ENCODE results near the gene PPP1R27. TPM values are rescaled to one million over a fixed set of nuclear protein-coding genes. Genes with fewer than 3 reads are reported as not detected.

PPP1R27 gene
- total and polyA plus RNA-seq, 11 donors, result not detected

GRCh38 chr17:81863123-81863675, 28.3 kb upstream of the PPP1R27 start:
- no peaks in the 10 kb centered on the region for H3K9me3 ChIP-seq
- H3K27ac ChIP-seq, result peak overlapping the region in 2 of 12 donors; percentile 11 to 95
- no peaks in the 10 kb centered on the region for H3K27me3 ChIP-seq
- 77 to 81% (median 79%) methylated on average over 6 of the region's 6 CpGs for WGBS, 4 donors
- peaks cover 0 to 40% (median 15%) of the 10 kb centered on the region in 9 donors for H3K36me3 ChIP-seq
- peaks cover 11 to 67% (median 56%) of the 10 kb centered on the region in 12 donors for H3K4me1 ChIP-seq
- TF ChIP-seq, protein P1, sequence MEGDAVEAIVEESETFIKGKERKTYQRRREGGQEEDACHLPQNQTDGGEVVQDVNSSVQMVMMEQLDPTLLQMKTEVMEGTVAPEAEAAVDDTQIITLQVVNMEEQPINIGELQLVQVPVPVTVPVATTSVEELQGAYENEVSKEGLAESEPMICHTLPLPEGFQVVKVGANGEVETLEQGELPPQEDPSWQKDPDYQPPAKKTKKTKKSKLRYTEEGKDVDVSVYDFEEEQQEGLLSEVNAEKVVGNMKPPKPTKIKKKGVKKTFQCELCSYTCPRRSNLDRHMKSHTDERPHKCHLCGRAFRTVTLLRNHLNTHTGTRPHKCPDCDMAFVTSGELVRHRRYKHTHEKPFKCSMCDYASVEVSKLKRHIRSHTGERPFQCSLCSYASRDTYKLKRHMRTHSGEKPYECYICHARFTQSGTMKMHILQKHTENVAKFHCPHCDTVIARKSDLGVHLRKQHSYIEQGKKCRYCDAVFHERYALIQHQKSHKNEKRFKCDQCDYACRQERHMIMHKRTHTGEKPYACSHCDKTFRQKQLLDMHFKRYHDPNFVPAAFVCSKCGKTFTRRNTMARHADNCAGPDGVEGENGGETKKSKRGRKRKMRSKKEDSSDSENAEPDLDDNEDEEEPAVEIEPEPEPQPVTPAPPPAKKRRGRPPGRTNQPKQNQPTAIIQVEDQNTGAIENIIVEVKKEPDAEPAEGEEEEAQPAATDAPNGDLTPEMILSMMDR (IDR thresholded peaks at IDR 0.05), result no peak
- no peak for TF ChIP-seq POLR2A (IDR thresholded peaks at IDR 0.05)
- DNase-seq, result no peak
- no peak for ATAC-seq
- no peak overlapping the region for H3K4me3 ChIP-seq
- intact Hi-C loops (cut with DNase I), result loop anchor here in 2 of 10 donors (10.0 kb wide), 2 partner anchors 162 to 348 kb away; partner anchors contain the start of genes ACTG1 (in 1 of the 2), CENPX (in 1 of the 2) and LRRC45 (in 1 of the 2)

GRCh38 chr17:81860756-81861568, 26.1 kb upstream of the PPP1R27 start:
- 0% methylated on average over 8 to 74 of the region's 74 CpGs for WGBS, 4 donors
- H3K36me3 ChIP-seq, result peaks cover 0 to 55% (median 24%) of the 10 kb centered on the region in 9 donors

DNA sequence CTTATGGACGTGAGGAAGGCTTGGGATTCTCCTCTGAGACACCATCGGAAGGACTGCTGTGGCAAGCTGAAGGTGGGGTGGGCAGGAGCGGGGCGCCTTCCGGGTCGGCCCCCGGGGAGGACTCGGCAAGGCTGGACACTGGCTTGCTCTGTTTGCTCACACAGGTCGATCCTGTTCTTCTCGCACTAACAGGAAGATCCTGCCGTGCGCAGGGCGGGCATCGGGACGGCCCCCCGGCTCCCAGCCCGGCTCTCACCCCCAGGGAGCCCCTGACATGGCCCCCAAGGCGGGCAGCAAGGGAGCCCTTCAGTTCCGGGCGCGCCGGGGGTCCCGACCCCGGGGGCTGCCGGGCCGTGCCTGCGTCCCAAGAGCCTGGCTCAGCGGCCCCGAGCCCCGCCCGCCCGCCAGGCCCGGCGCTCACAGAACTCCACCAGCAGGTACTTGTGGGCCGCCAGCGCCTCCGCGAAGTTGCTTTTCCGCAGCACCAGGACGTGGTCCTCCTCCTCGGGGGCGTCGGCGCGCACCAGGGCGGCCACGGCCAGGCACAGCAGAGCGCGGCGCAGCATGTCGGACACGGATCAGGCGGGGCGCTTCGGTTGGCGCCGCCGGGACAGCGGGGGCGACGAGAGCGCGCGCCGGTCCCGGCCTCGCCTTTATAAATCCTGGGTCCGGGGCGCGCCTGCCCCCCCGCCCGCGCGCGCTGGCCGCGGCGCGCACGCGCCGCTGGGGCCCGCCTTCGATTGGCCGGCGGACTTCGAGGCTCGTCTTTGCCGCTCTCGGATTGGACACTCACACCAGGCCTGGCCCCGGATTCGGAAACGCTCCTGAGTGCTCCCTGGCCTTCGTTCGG, 25.3 kb upstream of the PPP1R27 start, which contains the start of gene P4HB:
TSS of gene P4HB (minus strand) at position 630 of the 850 bp plus-strand sequence. CDS start at position 566, 64 bp downstream.
- DNase-seq (peak in 2 of 5 donors; percentile 44 to 75), ATAC-seq (peak in 1 of 4 donors; percentile 0)
- H3K4me1 ChIP-seq, result peaks cover 11 to 63% (median 42%) of the 10 kb centered on the region in 12 donors
- no peaks in the 10 kb centered on the region for H3K27me3 ChIP-seq
- H3K27ac ChIP-seq, result peak within 1 kb of the TSS; percentile 86 to 99 (median 96)
- H3K9me3 ChIP-seq, result no peaks in the 10 kb centered on the region
- intact Hi-C loops (cut with DNase I), result loop anchor here in 4 of 10 donors (1.0 to 10.0 kb wide), 7 partner anchors 27 to 345 kb away; partner anchors contain the start of genes CENPX (in 2 of the 4), LRRC45 (in 2 of the 4), ACTG1 (in 1 of the 4) and MCRIP1 (in 1 of the 4)
- H3K4me3 ChIP-seq, result peak within 1 kb of the TSS; percentile 83 to 99 (median 94)
- peaks cover 0 to 59% (median 32%) of the 10 kb centered on the region in 9 donors for H3K36me3 ChIP-seq
- TF ChIP-seq, protein P1 (IDR thresholded peaks at IDR 0.05), result no peak
- TF ChIP-seq POLR2A (IDR thresholded peaks at IDR 0.05), result peak; percentile 11 to 92
- 0 to 1% (median 1%) methylated on average over 19 to 95 of the region's 95 CpGs for WGBS, 4 donors

More at GRCh38 chr17:81860756-81861568, 26.1 kb upstream of the PPP1R27 start:
- TF ChIP-seq, protein P1 (IDR thresholded peaks at IDR 0.05), result peak in 6 of 12 donors; percentile 8 to 32 (median 18)
- TF ChIP-seq POLR2A (IDR thresholded peaks at IDR 0.05), result peak; percentile 77 to 86
- H3K27ac ChIP-seq, result peak overlapping the region; percentile 75 to 99 (median 95)
- DNase-seq, result peak; percentile 99 to 100 (median 99)
- peak; percentile 94 to 99 (median 98) for ATAC-seq
- intact Hi-C loops (cut with DNase I), result loop anchor here in 4 of 10 donors (1.0 to 10.0 kb wide), 6 partner anchors 28 to 346 kb away; partner anchors contain the start of genes CENPX (in 2 of the 4), LRRC45 (in 2 of the 4), ACTG1 (in 1 of the 4) and MCRIP1 (in 1 of the 4)
- H3K9me3 ChIP-seq, result no peaks in the 10 kb centered on the region
- H3K4me3 ChIP-seq, result peak overlapping the region; percentile 54 to 99 (median 81)
- H3K4me1 ChIP-seq, result peaks cover 11 to 60% (median 42%) of the 10 kb centered on the region in 12 donors
- H3K27me3 ChIP-seq, result no peaks in the 10 kb centered on the region

Measured in heart left ventricle (tissue), 16 donors.